Mesenteric fat pad (tissue), 1 donor: ENCODE results near the gene RHOH. TPM values are rescaled to one million over a fixed set of nuclear protein-coding genes. Genes with fewer than 3 reads are reported as not detected.
"Not testable (repeated sequence)": the region's sequence is repeated elsewhere in the genome, so short reads cannot be mapped to it uniquely, and the experiment has no call there.

Experiments
- DNase-seq: peaks from one replicate; pipeline ENCODE4 v3.0.0-alpha.2; 2020; ENCODE audit warnings: low spot score
- long read RNA-seq: library from polyadenylated mRNA; unstranded; transcript quantifications from one replicate; pipeline ENCODE4 v2.0.0, GENCODE V29; 2020
- total RNA-seq: library from RNA; stranded (reverse); fragmentation: NEBNext Ultra II Directional; extraction: Animal tissue kit (Norgen Biotek cat#: 25700); gene quantifications from one replicate; pipeline ENCODE4 v1.2.1, GENCODE V29; 2021
- donor health status: DM: yes; HTN: yes; CAD: no.

Gene RHOH
- total RNA-seq: 3.9 TPM
- long read RNA-seq, full-length matches to known transcripts: 7 of 12 reads
- long read RNA-seq, partial matches to known transcripts: 4 of 12 reads
- long read RNA-seq, other reads (novel, unspliced or antisense): 1 of 12 reads

DNA sequence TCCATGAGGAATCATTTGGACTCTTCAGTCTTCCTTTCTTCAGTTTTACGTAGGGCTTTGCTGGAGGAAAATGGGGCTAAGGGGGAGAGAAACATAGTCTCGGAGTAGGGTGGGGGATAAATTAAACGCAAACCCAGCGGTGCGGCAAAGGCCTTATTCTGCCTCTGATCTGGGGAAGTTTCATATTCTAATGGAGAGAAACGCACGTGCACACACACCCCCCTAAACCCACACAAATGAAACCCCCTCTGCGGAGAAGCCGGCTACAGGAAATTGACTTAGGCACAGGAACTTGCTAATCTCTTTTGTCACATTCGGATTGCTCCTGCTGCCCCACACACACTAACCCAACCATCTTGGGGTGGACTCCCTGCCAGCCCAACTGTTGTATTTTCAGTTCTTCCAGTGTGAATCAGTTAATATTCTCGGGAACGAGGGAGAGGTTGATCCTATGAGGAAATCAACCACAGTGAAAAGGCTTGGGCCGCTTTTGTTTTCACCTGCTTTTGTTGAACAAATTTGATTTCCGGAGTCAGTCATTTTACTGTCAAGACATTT is at the start of gene RHOH:
TSS of gene RHOH (plus strand) at position 308 of the 558 bp plus-strand sequence. CDS start 46,356 bp downstream, outside the sequence.
- DNase-seq: no peak

DNA sequence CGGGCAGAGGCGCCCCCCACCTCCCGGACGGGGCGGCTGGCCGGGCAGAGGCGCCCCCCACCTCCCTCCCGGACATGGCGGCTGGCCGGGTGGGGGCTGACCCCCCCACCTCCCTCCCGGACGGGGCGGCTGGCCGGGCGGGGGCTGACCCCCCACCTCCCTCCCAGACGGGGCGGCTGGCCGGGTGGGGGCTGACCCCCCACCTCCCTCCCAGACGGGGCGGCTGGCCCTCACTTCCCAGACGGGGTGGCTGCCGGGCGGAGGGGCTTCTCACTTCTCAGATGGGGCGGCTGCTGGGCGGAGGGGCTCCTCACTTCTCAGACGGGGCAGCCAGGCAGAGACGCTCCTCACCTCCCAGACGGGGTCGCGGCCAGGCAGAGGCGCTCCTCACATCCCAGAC is 49.3 kb upstream of the RHOH start:
- not testable (repeated sequence) for DNase-seq

- no peak for DNase-seq
These were observed 46.9 kb upstream of the RHOH start for GRCh38 chr4:40149960-40150385.

- DNase-seq: no peak
These were observed 45.9 kb upstream of the RHOH start for GRCh38 chr4:40150932-40151331.

DNA sequence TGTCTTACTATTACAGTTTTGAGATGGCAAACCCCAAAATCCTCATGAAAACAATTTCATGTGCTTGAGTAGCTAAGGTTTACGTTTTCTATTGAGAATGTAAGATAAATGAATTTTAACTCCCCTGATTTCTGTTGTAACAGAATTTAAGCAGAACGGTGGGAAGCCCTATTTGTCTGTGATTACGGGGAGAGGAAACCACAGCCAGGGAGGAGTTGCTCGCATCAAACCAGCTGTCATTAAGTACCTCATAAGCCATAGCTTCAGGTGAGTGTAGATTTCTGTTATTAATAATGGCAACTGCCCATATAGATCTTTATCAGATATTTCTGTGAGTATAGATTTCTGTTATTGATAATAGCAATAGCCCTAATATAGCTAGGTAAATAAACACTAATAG is 44.2 kb upstream of the RHOH start:
- DNase-seq: no peak

GRCh38 chr4:40157436-40157835 is 39.4 kb upstream of the RHOH start:
- no peak for DNase-seq

- no peak for DNase-seq
These were observed 36.6 kb upstream of the RHOH start for GRCh38 chr4:40160258-40160657.

DNA sequence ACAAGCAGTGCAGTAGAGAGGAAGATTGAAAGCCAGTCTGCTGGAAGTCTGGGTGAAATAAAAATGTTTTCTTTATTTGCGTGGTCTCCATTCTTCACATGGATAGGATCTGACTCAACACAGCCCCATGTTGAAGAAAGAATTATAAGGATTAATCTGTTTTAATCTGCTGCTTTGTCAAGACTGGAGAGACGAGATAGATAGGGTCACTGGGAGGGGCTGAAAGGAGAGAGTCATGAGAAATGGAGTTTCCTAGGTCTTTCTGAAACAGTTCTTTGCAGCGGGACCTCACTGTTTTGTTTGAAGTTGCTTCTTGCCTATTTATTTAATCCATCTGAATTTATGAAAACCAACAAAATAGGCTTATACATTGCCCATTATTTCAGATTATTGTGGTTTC is 32.4 kb upstream of the RHOH start:
- DNase-seq: no peak

GRCh38 chr4:40165916-40166315 is 30.9 kb upstream of the RHOH start:
- DNase-seq: no peak

DNA sequence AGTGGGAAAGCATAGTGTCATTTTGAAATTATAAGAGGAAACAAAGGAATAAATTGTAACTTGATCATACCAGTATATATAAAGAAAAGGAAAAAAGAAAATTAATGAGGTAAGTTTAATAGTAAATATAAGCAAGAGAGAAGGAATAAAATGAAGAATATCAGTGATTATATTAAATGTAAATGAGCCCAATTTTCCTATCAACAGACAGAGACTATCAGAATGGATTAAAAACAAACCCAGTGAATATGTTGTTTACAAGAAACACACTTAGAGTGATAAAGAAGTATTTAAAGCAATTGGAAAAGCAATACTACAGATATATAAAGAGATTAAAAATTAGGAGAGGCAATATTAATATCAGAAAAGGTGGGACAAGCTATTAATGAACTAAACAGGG is 28.8 kb upstream of the RHOH start:
- no peak for DNase-seq

GRCh38 chr4:40170588-40170987 is 26.2 kb upstream of the RHOH start:
- DNase-seq: no peak

DNA sequence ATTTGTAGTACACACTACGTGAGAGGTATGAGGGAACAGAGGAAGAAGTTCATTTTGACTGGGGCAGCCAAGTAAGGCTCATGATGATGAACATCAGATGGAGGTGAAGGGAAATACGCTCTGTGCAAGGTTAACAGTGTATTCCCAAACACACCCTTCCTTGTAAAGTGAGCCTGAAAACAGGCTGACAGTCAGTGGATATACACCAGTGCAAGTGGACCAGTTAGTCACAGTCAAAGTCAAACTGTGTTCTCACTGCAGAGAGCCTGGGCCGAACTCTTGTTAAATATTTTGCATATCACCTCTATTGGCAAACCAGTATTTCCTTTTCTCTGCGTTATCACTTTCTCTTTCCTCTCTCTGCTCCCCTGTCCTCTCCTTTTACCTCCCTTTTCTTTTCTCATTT is 23.4 kb upstream of the RHOH start:
- no peak for DNase-seq

DNA sequence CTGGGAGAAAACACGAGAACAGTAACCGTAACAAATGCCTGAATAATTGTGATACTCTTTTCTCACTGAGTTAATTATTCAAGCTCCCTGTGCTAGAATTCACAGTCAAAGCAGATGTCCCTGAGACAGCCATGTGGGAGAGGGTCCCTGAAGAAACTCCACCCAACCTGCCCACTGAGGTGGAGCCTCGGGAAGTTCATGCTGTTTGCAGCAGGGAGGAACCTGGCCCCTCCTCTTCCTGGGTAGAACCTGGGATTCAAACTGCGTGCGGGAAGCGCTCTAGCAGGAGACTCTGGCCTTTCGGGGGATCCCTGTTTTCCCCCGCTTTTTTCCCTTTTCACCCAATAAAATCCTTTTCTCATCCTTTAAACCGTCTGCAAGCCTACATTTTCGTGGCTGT is 20.2 kb upstream of the RHOH start:
- no peak for DNase-seq

DNA sequence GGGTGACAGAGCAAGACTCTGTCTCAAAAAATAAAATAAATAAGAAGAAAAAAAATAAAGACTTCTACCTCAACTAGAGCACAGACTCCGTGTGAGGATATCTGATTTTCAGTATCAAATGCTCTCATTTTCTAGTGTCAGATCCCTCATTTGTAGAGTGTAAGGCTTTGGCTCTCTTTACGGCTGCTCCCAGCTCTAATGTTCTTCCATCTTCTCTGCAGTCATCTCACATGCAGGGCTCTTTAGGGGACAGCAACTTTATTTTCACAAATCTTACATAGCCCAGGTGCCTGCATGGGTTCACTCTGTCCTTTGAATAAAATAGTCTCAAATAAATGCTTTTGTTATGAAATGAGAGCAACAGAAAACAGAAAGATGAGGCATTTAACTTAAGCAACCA is 19.2 kb upstream of the RHOH start:
- DNase-seq: no peak

- DNase-seq: no peak
These were observed 18.2 kb upstream of the RHOH start for GRCh38 chr4:40178672-40179071.

DNA sequence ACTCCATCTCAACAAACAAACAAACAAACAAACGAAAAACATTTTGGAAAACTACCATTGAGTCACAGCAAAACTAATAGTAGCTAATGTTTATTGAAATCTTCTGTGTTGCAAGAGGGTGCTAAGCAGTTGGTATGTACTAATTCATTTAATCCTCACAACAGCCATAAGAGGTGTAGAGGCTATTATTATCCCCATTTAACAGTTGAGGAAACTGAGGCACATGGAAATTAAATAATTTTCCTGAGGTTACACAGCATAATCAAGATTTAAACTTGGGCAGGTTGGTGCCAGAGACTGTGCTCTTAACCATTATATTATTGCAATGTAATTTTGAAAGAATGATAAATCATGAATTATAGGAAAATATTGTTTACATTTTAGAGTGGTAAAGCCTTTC is 17.5 kb upstream of the RHOH start:
- no peak for DNase-seq

- DNase-seq: no peak
These were observed 16.5 kb upstream of the RHOH start for GRCh38 chr4:40180356-40180755.

DNA sequence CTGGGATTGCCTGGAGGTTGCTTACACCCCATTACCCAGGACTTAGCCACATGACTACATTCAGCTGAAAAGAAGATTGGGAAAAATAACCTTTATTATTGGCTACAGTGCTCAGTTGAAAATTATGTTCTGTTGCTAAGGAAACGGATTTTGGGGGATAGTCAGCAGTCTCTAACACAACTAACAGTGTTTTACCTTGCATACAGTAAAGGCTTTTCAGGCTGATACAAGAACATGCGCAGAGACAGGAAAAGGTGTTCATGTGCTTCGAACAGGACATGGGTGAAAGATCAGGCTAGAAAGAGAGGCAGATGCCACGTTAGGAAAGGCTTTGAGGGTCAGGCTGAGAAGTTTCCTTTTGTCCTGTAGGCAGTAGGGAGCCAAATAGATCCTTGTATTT is 14.8 kb upstream of the RHOH start:
- no peak for DNase-seq

GRCh38 chr4:40182954-40183353 is 13.9 kb upstream of the RHOH start:
- DNase-seq: no peak

DNA sequence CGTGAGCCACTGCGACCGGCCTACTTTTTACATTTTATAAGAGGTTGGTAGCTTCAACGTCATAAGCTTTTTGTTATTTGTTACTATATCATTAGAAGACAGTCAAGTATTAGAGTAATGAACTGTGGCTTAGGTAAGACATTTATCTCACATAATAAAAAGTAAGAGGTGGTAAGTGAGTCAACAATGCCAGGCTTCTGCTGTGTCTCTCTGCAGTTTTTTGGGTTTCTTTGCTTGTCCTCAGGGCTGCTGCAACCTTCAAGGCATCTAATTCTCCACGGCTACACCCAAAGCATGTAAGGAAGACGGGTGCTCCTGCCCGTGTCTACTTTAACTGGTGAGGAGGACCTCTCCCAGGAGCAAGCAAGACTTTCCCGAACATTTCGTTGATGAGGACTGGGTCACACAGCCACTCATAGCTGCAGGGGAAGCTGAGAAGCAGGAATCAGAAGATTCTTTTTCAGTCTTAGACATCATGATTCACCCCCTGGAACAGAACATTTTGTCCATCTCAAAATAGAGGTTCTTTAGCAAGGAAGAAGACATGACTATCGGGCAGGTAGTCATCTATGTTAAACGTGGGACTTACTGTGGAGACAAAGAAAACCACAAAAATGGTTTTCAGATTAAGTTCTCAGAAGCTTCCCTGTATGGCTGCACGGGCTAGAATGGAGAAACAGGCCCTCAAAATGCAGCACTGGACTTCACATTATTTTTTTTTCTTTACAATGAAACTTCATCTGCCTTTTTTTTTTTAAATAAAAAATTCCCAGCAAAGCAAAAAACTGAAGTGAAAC is 13.0 kb upstream of the RHOH start:
- no peak for DNase-seq

DNA sequence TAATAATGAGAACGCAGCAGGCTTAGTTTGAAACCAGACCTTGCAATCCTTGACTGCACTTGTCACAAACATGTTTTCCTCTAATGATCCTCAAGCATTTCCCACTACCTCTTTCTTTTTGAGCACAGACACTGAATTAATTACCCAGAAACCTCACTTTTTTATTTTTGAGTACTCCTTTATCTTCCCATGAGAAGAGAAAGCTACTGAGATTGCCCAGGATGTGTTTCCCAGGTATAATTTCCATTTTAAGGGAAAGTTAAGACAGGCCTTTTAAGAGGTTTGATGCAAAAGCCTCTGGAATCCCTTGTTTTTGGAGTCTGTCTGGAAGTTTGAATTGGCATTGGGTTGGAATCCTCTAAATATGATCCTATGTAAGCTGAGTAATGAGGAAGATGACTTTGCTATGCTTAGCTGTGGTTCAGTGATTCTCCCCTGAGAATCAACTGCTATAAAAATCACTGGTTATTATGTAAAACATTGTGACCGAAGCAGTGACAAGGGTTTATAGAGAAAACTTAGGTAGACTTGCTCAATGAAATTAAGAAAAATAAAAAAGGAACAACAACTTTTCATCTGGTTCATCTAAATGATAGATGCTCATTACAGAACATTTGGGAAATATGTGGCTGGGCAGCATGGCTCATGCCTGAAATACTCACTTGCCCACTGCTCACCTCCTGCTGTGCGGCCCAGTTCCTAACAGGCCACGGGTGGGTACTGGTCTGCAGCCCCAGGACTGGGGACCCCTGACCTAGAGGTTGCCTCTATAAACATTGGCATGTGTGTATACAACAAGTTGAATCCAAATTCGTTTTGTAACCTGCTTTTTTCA is 10.8 kb upstream of the RHOH start:
- no peak for DNase-seq

GRCh38 chr4:40186665-40187014 is 10.2 kb upstream of the RHOH start:
- no peak for DNase-seq
